ENCODE measurements around the gene HELT. TPM values are rescaled to one million over a fixed set of nuclear protein-coding genes. Genes with fewer than 3 reads are reported as not detected.

HELT gene, protein sequence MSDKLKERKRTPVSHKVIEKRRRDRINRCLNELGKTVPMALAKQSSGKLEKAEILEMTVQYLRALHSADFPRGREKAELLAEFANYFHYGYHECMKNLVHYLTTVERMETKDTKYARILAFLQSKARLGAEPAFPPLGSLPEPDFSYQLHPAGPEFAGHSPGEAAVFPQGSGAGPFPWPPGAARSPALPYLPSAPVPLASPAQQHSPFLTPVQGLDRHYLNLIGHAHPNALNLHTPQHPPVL
- not detected in 2 replicates for total RNA-seq

DNA sequence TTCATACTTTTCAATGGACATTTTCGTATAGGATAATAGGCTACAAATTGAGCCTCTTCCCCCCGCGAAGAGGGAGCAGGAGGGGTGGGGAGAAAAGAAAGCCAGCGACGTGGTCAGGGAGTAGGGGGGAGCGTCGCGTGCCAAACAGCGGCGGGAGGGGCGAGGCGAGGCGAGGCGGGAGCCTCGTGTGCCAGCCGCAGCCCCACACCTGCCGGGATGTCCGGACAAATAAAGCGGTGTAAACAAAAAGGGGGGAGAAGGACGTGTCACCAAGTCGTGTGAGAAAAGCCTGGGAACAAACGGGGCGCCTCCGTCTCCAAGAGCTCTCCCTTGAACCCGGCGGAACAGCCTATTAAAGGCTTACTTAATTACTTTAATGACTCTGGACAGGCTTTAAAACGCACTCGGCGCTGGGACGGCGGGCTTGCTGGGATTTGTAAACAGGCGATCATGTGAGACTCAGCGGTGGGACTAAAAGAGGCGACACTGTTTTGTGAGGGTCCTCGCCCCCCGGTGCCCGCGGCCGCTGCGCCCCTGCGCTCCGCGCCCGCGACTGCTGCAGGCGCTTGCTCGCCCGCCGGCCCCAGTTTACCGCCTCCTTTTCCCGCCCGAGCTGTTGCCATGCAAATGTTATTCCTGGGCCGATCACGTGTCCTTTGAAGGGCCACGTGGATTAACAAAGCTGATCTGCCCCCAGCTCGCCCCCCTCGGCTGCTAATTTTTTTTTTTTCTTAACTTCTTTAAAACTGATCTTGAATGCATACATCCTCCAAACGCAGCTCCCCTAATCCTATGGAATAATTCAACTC is at the start of gene HELT:
Gene HELT, plus strand, starts transcription at position 527 of the 809 bp plus-strand sequence. CDS start 439 bp downstream, outside the sequence.

Other genes starting within 250 kb of the HELT start
- 9.2 and 12.5 TPM in 2 replicates for gene ACSL1, start 192.5 kb upstream of the HELT start, total RNA-seq
- 5.4 and 8.5 TPM in 2 replicates for gene SLC25A4, start 124.8 kb downstream of the HELT start, total RNA-seq
- gene CFAP97, start 185.5 kb downstream of the HELT start, total RNA-seq, result 33.2 and 37.2 TPM in 2 replicates
- gene SNX25, start 191.1 kb downstream of the HELT start, total RNA-seq, result 61.3 and 61.8 TPM in 2 replicates

All from dermis lymphatic vessel endothelial cell (primary cell).